Calu3 (cell line): ENCODE results near the gene POLR2J2. TPM values are rescaled to one million over a fixed set of nuclear protein-coding genes. Genes with fewer than 3 reads are reported as not detected.
"Not testable (repeated sequence)": the region's sequence is repeated elsewhere in the genome, so short reads cannot be mapped to it uniquely, and the experiment has no call there.

Experiments used
- Bru-seq: library from RNA; stranded (reverse); fragments of 400-500 nt; gene quantifications from one replicate; lab custom pipeline; 2021; lab: Mats Ljungman, UMichigan
- BruChase-seq, 2 experiments: library from RNA; stranded (reverse); fragments of 400-500 nt; gene quantifications; one replicate each; lab custom pipeline; 2021; lab: Mats Ljungman, UMichigan
- BruUV-seq: library from RNA; stranded (reverse); fragments of 400-500 nt; replicated peaks from 2 replicates; lab custom pipeline; 2021; lab: Mats Ljungman, UMichigan
- CTCF ChIA-PET: fragments of 300-600 bp; sonication (Branson Sonifier 250); formaldehyde crosslinking; loops from one replicate; lab custom pipeline; 2022; ENCODE audit warnings: antibody characterized with exemption; lab: Charles Lee
- DNase-seq: peaks from one replicate; pipeline ENCODE4 v3.0.0; 2022
- H3K27ac Mint-ChIP-seq: one replicate; pipeline ENCODE4 v1.8.0; 2022; ENCODE audit warnings: mixed read lengths; ENCODE audit not compliant: unreplicated experiment
- H3K27me3 Mint-ChIP-seq: one replicate; pipeline ENCODE4 v1.8.0; 2022; ENCODE audit warnings: mixed read lengths; ENCODE audit not compliant: unreplicated experiment
- H3K36me3 Mint-ChIP-seq: one replicate; pipeline ENCODE4 v1.8.0; 2022; ENCODE audit warnings: mild to moderate bottlenecking, moderate library complexity, mixed read lengths; ENCODE audit not compliant: insufficient read depth, unreplicated experiment
- H3K4me1 Mint-ChIP-seq: one replicate; pipeline ENCODE4 v1.8.0; 2022; ENCODE audit warnings: mild to moderate bottlenecking, low read depth, mixed read lengths; ENCODE audit not compliant: unreplicated experiment
- H3K4me3 Mint-ChIP-seq: one replicate; pipeline ENCODE4 v1.8.0; 2022; ENCODE audit warnings: mild to moderate bottlenecking, low read depth, moderate library complexity, mixed read lengths; ENCODE audit not compliant: unreplicated experiment
- H3K9me3 Mint-ChIP-seq: one replicate; pipeline ENCODE4 v1.8.0; 2022; ENCODE audit warnings: low read depth, mixed read lengths; ENCODE audit not compliant: unreplicated experiment
- intact Hi-C: fragments of 100-400 bp; cut with micrococcal nuclease; formaldehyde crosslinking; loops from one replicate; pipeline ENCODE4 v1.10.0; 2022; ENCODE audit not compliant: unreplicated experiment
- long read RNA-seq: library from polyadenylated mRNA; stranded (forward); transcript quantifications from one replicate; pipeline ENCODE4 v2.0.0, GENCODE V29; 2022
- total RNA-seq: library from RNA; stranded (reverse); gene quantifications from 2 replicates; pipeline ENCODE4 v1.2.3, GENCODE V29; 2022

POLR2J2 gene
- total RNA-seq, result 13.9 and 16.6 TPM in 2 replicates
- percentile 82 among the genes with signal in this experiment for Bru-seq, nascent RNA
- BruChase-seq, experiment 1, labeled RNA remaining after a 6-hour chase, result percentile 94 among the genes with signal in this experiment
- BruChase-seq, experiment 2, labeled RNA remaining after a 2-hour chase, result percentile 92 among the genes with signal in this experiment
- long read RNA-seq, partial matches to known transcripts, result 0 of 2 reads
- long read RNA-seq, other reads (novel, unspliced or antisense), result 0 of 2 reads

- H3K36me3 Mint-ChIP-seq, BruUV-seq, intact Hi-C loops, H3K27ac Mint-ChIP-seq, H3K27me3 Mint-ChIP-seq, H3K4me3 Mint-ChIP-seq, CTCF ChIA-PET, DNase-seq, H3K4me1 Mint-ChIP-seq, H3K9me3 Mint-ChIP-seq: not testable (repeated sequence)
Observed at GRCh38 chr7:102671166-102671955, at the start of gene POLR2J2. POLR2J2 (minus strand) TSS chr7:102671663; CDS start chr7:102671601, 62 bp downstream.

- CTCF ChIA-PET, result not testable (repeated sequence)
Observed at GRCh38 chr7:102718491-102718890, 47.0 kb upstream of the POLR2J2 start.

GRCh38 chr7:102715718-102716117 lies 44.3 kb upstream of the POLR2J2 start:
- H3K9me3 Mint-ChIP-seq, H3K4me3 Mint-ChIP-seq, H3K4me1 Mint-ChIP-seq, H3K27ac Mint-ChIP-seq, CTCF ChIA-PET, H3K36me3 Mint-ChIP-seq, intact Hi-C loops, DNase-seq, BruUV-seq: not testable (repeated sequence)
- peaks cover 12% of the 10 kb centered on the region for H3K27me3 Mint-ChIP-seq

More at GRCh38 chr7:102718491-102718890, 47.0 kb upstream of the POLR2J2 start:
- H3K36me3 Mint-ChIP-seq, H3K4me1 Mint-ChIP-seq, intact Hi-C loops, H3K4me3 Mint-ChIP-seq, BruUV-seq, H3K9me3 Mint-ChIP-seq, DNase-seq, H3K27ac Mint-ChIP-seq: not testable (repeated sequence)
- peaks cover 14% of the 10 kb centered on the region for H3K27me3 Mint-ChIP-seq

- H3K27me3 Mint-ChIP-seq, result peaks cover 12% of the 10 kb centered on the region
- BruUV-seq, H3K9me3 Mint-ChIP-seq, H3K36me3 Mint-ChIP-seq, H3K27ac Mint-ChIP-seq, H3K4me3 Mint-ChIP-seq, H3K4me1 Mint-ChIP-seq, CTCF ChIA-PET, intact Hi-C loops, DNase-seq: not testable (repeated sequence)
Observed at GRCh38 chr7:102714774-102715522, 43.5 kb upstream of the POLR2J2 start.

- H3K27me3 Mint-ChIP-seq, H3K4me1 Mint-ChIP-seq, H3K9me3 Mint-ChIP-seq, CTCF ChIA-PET, intact Hi-C loops, DNase-seq, H3K27ac Mint-ChIP-seq, H3K4me3 Mint-ChIP-seq, H3K36me3 Mint-ChIP-seq, BruUV-seq: not testable (repeated sequence)
Observed at GRCh38 chr7:102713691-102714080, 42.2 kb upstream of the POLR2J2 start.

GRCh38 chr7:102713011-102713690 lies 41.7 kb upstream of the POLR2J2 start:
- H3K9me3 Mint-ChIP-seq, H3K4me3 Mint-ChIP-seq, CTCF ChIA-PET, intact Hi-C loops, H3K4me1 Mint-ChIP-seq, BruUV-seq, H3K27ac Mint-ChIP-seq, H3K36me3 Mint-ChIP-seq, H3K27me3 Mint-ChIP-seq, DNase-seq: not testable (repeated sequence)

- H3K36me3 Mint-ChIP-seq, CTCF ChIA-PET, intact Hi-C loops, H3K27ac Mint-ChIP-seq, BruUV-seq, H3K4me3 Mint-ChIP-seq, H3K4me1 Mint-ChIP-seq, DNase-seq, H3K9me3 Mint-ChIP-seq: not testable (repeated sequence)
- peaks cover 11% of the 10 kb centered on the region for H3K27me3 Mint-ChIP-seq
Observed at GRCh38 chr7:102698962-102699750, 27.7 kb upstream of the POLR2J2 start.

- H3K9me3 Mint-ChIP-seq, H3K27ac Mint-ChIP-seq, BruUV-seq, intact Hi-C loops, H3K4me1 Mint-ChIP-seq, H3K4me3 Mint-ChIP-seq, H3K36me3 Mint-ChIP-seq, DNase-seq, CTCF ChIA-PET: not testable (repeated sequence)
- H3K27me3 Mint-ChIP-seq, result peaks cover 12% of the 10 kb centered on the region
Observed at GRCh38 chr7:102697642-102698512, 26.4 kb upstream of the POLR2J2 start.
